Parathyroid adenoma (tissue), 2 donors: ENCODE data around the gene PHF21B.

Experiments
- H2AFZ ChIP-seq: fragments of 300-600 bp; sonication (generic); one replicate; pipeline ENCODE4 v1.7.0; 2017; ENCODE audit warnings: antibody characterized with exemption, mild to moderate bottlenecking
- H3K27ac ChIP-seq: fragments of 300-600 bp; sonication (generic); one replicate; pipeline ENCODE4 v1.7.0; 2017
- H3K27me3 ChIP-seq: fragments of 300-600 bp; sonication (generic); one replicate; pipeline ENCODE4 v1.7.0; 2017; ENCODE audit warnings: low read length; ENCODE audit not compliant: control insufficient read depth, insufficient read depth
- H3K36me3 ChIP-seq: fragments of 300-600 bp; sonication (generic); one replicate; pipeline ENCODE4 v1.7.0; 2017; ENCODE audit warnings: low read length; ENCODE audit not compliant: control insufficient read depth, insufficient read depth
- H3K4me1 ChIP-seq: fragments of 300-600 bp; sonication (generic); one replicate; pipeline ENCODE4 v1.7.0; 2017; ENCODE audit warnings: control low read depth
- H3K4me2 ChIP-seq: fragments of 300-600 bp; sonication (generic); one replicate; pipeline ENCODE4 v1.7.0; 2017; ENCODE audit warnings: low read length
- H3K4me3 ChIP-seq: fragments of 300-600 bp; sonication (generic); one replicate; pipeline ENCODE4 v1.7.0; 2017; ENCODE audit warnings: low read depth, low read length
- H3K79me2 ChIP-seq: fragments of 300-600 bp; sonication (generic); one replicate; pipeline ENCODE4 v1.7.0; 2017; ENCODE audit warnings: control low read depth
- H3K9ac ChIP-seq: fragments of 300-600 bp; sonication (generic); one replicate; pipeline ENCODE4 v1.7.0; 2017; ENCODE audit warnings: mild to moderate bottlenecking
- H3K9me3 ChIP-seq: fragments of 300-600 bp; sonication (generic); one replicate; pipeline ENCODE4 v1.7.0; 2017; ENCODE audit warnings: low read length; ENCODE audit not compliant: control insufficient read depth
- TF ChIP-seq, protein P1 (sequence below): fragments of 300-600 bp; sonication (generic); IDR thresholded peaks from one replicate; pipeline ENCODE4 v1.7.0; 2017; ENCODE audit warnings: antibody characterized with exemption, mild to moderate bottlenecking
- donor health status: primary hyperparathyroidism.

Gene PHF21B

GRCh38 chr22:44901301-44901700 lies 108.5 kb downstream of the PHF21B start:
- Histone ChIP-seq H3K27ac (no peak overlapping the region), H3K9ac (no peak overlapping the region), H3K4me2 (no peak overlapping the region), H3K4me1 (no peaks in the 10 kb centered on the region), H3K36me3 (no peaks in the 10 kb centered on the region), H3K9me3 (peaks cover 7% of the 10 kb centered on the region), H3K4me3 (no peak overlapping the region), H2AFZ (no peak overlapping the region), H3K79me2 (no peaks in the 10 kb centered on the region), H3K27me3 (no peaks in the 10 kb centered on the region)
- TF ChIP-seq, protein P1, sequence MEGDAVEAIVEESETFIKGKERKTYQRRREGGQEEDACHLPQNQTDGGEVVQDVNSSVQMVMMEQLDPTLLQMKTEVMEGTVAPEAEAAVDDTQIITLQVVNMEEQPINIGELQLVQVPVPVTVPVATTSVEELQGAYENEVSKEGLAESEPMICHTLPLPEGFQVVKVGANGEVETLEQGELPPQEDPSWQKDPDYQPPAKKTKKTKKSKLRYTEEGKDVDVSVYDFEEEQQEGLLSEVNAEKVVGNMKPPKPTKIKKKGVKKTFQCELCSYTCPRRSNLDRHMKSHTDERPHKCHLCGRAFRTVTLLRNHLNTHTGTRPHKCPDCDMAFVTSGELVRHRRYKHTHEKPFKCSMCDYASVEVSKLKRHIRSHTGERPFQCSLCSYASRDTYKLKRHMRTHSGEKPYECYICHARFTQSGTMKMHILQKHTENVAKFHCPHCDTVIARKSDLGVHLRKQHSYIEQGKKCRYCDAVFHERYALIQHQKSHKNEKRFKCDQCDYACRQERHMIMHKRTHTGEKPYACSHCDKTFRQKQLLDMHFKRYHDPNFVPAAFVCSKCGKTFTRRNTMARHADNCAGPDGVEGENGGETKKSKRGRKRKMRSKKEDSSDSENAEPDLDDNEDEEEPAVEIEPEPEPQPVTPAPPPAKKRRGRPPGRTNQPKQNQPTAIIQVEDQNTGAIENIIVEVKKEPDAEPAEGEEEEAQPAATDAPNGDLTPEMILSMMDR: no peak

DNA sequence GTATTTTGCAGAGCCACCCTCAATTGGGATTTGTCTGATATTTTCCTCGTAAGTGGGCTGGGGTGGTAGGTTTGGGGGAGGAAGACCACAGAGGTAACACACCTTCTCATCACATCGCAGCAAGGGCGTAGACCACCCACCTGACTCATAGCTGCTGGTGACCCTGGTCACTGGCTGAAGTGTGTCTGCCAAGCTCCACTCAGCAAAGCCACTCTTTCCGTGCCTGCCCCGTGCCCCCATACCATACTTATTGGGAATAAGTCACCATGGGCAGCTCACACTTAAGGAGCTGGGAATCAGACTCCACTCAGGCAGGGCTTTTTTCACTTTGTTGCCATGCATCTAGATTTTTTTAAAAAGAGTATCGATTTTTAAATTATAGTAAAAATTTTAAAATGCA lies 111.6 kb downstream of the PHF21B start:
- Histone ChIP-seq H3K4me1 (no peaks in the 10 kb centered on the region), H3K9me3 (peaks cover 7% of the 10 kb centered on the region), H3K36me3 (no peaks in the 10 kb centered on the region), H2AFZ (no peak overlapping the region), H3K4me3 (no peak overlapping the region), H3K27me3 (no peaks in the 10 kb centered on the region), H3K27ac (no peak overlapping the region), H3K79me2 (no peaks in the 10 kb centered on the region), H3K9ac (no peak overlapping the region), H3K4me2 (no peak overlapping the region)
- TF ChIP-seq, protein P1: no peak

DNA sequence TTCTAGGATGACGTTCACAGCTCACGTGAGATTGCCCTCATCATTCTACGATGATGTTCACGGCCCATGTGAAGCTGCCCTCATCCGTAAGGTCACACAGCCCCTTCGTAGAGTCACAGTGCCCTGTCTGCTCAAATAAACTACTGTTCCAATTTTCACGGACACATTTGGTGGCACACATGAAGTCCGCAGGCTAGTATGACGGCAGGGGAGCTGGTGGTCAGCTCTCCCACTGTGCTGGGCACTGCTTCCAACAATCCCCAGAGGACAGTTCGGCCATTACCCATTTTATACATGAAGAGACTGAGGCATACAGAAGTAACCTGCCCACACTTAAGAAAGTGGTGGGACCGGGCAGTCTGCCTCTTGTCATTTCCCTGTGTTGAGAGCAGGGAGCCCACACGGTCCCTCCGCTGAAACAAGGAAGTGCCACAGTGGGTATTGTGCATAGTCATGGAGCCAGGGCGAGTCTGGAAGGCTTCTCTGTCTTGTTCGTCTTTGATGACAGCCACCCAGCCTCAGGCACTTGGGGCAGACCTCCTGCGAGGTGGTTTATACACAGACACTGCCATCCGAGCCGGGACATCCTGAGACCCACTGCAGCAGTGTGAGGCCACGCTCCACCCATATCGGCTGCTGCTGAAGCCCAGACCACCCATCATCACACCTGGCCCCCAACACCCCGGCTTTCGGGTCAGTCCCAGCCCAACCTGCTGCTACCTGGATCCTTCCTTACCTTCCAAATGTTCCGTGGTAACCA lies 114.3 kb downstream of the PHF21B start:
- no peaks in the 10 kb centered on the region for H3K36me3 ChIP-seq
- H2AFZ ChIP-seq: no peak overlapping the region
- no peak overlapping the region for H3K4me2 ChIP-seq
- H3K9ac ChIP-seq: no peak overlapping the region
- no peaks in the 10 kb centered on the region for H3K4me1 ChIP-seq
- H3K9me3 ChIP-seq: no peaks in the 10 kb centered on the region
- TF ChIP-seq, protein P1: no peak
- H3K4me3 ChIP-seq: no peak overlapping the region
- no peak overlapping the region for H3K27ac ChIP-seq
- no peaks in the 10 kb centered on the region for H3K27me3 ChIP-seq
- H3K79me2 ChIP-seq: no peaks in the 10 kb centered on the region

DNA sequence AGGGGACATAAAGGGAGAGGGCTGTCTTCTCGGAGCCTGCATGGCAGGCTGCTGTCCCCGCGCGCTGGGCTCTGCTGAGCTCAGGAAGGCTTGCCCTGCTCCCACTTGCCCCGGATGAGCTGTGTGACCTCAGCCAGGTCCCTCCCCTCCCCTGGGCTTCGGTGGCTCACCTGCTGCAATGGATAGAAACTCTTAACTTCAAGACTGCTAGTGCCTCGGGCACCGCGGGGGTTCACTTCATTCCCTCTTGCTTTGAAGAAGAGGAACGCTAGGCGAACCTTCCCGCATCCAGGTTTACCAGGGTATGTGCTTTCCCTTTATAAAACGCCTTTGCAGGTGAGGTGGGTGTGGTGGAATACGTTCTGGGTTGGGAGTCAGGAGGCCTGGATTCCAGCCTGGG lies 115.0 kb downstream of the PHF21B start:
- Histone ChIP-seq H3K4me1 (no peaks in the 10 kb centered on the region), H3K4me3 (no peak overlapping the region), H3K27me3 (no peaks in the 10 kb centered on the region), H3K4me2 (no peak overlapping the region), H3K36me3 (no peaks in the 10 kb centered on the region), H2AFZ (no peak overlapping the region), H3K9me3 (no peaks in the 10 kb centered on the region), H3K27ac (no peak overlapping the region), H3K79me2 (no peaks in the 10 kb centered on the region), H3K9ac (no peak overlapping the region)
- TF ChIP-seq, protein P1: no peak

GRCh38 chr22:44894321-44894720 lies 115.5 kb downstream of the PHF21B start:
- no peak overlapping the region for H2AFZ ChIP-seq
- H3K27me3 ChIP-seq: no peaks in the 10 kb centered on the region

More at GRCh38 chr22:44894321-44894720, 115.5 kb downstream of the PHF21B start:
- H3K79me2 ChIP-seq: no peaks in the 10 kb centered on the region
- H3K4me1 ChIP-seq: no peaks in the 10 kb centered on the region
- TF ChIP-seq, protein P1: no peak
- H3K27ac ChIP-seq: no peak overlapping the region
- H3K9ac ChIP-seq: no peak overlapping the region
- no peaks in the 10 kb centered on the region for H3K9me3 ChIP-seq
- no peak overlapping the region for H3K4me2 ChIP-seq
- H3K4me3 ChIP-seq: no peak overlapping the region
- H3K36me3 ChIP-seq: no peaks in the 10 kb centered on the region
